Epithelial cell of esophagus (primary cell): ENCODE data around the gene FBLN7.
A peak's percentile ranks its signal among the peaks of the same experiment; 100 is the strongest.

Source experiments
- DNase-seq: peaks from one replicate; pipeline ENCODE4 v3.0.0; 2010; ENCODE audit warnings: low read depth
- H3K4me3 ChIP-seq: 2 replicates; pipeline ENCODE4 v1.5.1; 2011; ENCODE audit warnings: mild to moderate bottlenecking, low read length, control low read depth
- TF ChIP-seq, protein P1 (sequence below): IDR thresholded peaks from 2 replicates; pipeline ENCODE4 v1.5.1; 2011; ENCODE audit warnings: low read depth, mild to moderate bottlenecking, low read length, control low read depth, inconsistent platforms; ENCODE audit not compliant: insufficient read depth; ENCODE audit errors: missing control alignments

FBLN7 gene

DNA sequence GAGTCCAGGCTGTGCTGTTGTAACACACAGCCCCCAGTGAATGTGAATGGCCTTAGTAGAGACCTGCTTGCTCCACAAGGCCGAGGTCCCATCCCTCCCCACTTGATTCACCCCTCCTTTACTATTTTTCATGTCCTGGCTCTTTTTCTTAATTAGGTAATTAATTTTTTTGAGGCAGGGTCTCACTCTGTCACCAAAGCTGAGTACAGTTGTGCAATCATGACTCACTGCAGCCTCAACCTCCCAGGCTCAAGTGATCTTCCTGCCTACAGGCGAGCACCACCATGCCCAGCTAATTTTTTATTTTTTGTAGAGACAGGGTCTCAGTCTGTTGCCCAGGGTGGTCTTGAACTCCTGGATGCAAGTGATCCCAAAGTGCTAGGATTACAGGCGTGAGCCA, 19.3 kb downstream of the FBLN7 start:
- TF ChIP-seq, protein P1, sequence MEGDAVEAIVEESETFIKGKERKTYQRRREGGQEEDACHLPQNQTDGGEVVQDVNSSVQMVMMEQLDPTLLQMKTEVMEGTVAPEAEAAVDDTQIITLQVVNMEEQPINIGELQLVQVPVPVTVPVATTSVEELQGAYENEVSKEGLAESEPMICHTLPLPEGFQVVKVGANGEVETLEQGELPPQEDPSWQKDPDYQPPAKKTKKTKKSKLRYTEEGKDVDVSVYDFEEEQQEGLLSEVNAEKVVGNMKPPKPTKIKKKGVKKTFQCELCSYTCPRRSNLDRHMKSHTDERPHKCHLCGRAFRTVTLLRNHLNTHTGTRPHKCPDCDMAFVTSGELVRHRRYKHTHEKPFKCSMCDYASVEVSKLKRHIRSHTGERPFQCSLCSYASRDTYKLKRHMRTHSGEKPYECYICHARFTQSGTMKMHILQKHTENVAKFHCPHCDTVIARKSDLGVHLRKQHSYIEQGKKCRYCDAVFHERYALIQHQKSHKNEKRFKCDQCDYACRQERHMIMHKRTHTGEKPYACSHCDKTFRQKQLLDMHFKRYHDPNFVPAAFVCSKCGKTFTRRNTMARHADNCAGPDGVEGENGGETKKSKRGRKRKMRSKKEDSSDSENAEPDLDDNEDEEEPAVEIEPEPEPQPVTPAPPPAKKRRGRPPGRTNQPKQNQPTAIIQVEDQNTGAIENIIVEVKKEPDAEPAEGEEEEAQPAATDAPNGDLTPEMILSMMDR: no peak
- H3K4me3 ChIP-seq: no peak overlapping the region
- peak; percentile 38 for DNase-seq

DNA sequence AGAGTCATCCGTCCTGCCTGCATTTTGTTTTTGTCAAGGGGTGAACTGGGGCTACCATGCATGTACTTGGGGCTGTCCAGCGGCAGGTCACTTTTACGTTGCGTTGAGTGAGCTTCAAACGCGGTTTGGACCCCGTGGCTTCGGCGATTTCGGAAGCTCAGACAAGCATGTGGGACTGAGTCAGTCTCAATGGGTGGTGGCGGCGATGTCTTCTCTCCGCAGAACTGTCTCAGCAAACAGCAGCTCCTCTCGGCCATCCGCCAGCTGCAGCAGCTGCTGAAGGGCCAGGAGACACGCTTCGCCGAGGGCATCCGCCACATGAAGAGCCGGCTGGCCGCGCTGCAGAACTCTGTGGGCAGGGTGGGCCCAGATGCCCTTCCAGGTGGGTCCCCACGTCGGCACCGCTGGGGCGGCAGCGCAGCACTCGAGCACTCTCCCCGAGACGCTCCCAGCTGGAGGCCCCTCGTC, 21.3 kb downstream of the FBLN7 start:
- H3K4me3 ChIP-seq: no peak overlapping the region
- DNase-seq: no peak
- TF ChIP-seq, protein P1: no peak

DNA sequence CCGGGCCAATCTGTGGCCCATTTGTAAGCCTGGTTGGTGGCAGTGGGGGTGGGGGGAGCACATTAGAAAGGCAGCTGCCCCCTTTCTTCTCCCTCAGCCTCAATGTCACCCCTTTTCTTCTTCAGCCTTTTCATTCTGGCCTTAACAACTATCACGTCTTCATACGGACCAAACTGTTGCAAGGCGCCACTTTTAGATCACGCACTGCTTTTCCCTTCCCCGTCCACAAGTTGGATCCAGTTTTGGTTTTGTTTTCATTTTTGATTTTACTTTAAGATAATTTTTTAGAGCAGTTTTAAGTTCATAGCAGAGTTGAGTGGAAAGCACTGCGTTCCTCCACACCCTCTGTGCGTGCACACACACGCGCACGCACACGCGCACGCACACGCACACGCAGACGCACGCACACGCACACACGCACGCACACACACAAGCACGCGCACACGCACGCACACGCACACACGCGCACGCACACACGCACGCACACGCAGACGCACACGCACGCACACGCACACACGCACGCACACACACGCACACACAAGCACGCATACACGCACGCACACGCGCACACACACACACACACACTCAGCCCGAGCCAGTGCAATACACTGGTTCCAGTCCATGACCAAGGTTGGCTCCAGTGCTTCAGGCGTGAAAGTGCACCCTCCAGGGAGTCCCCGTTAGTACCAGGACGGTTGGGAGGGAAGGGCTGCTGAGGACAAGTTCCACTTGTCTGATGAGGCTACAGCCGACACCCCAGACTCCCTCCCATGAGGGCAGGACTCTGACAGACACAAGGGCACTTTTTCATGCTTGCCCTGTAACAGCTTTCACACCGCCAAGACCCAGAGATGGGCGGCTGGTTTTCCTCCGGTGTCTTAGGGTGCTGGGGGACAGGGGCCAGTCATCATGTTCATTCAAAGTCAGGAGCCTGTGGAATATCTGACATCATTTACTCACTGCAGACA, 22.4 kb downstream of the FBLN7 start:
- no peak overlapping the region for H3K4me3 ChIP-seq
- TF ChIP-seq, protein P1: no peak
- no peak for DNase-seq

DNA sequence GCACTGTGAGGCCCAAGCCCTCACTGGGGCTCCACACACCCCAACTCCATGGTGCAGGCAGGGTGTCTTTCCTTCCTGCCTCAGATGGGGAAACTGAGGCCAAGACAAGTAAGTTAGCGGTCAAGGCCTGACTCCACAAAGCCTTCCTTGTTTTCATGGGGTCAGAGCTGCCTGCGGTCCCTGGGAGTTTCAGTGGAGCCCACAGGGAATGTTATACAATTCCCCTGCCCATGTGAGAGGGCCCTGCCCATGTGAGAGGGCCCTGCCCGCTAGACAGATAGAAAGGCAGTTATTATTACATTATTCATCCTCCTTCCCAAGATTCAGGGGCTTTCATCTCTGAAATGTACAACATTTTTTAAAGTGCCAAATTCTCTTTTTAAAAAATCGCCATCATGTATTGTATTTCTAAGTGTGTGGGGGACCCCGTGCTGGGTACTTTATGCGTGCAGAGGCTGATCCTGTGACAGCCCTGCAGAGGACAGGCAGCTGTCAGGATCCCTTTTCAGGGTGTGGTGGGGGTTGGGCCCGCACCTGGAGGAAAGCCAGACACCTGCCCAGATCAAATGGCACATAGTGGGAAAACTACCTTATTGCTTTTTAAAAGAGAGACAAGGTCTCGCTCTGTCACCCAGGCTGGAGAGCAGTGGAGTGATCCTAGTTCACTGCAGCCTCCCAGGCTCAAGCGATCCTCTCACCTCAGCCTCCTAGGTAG, 23.4 kb downstream of the FBLN7 start:
- TF ChIP-seq, protein P1: no peak
- no peak overlapping the region for H3K4me3 ChIP-seq
- DNase-seq: no peak

DNA sequence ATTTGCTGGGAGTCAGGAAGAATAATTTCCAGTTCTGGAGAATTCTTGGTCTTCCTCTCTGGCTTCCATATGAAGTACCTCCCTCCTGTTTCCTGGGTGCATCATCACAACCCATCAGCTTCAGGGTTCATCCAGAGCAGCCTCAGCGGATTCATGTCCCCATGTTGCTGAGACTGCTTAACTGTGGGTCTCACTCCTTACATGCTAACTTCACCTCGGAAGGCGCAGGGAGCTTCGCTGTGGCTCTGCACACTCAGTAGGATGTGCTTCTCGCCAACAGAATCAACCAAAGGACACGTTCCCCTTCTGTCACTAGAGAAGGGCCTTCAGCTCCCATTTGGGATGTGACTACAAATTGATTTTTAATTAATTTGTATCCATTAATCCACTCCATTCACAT, 24.2 kb downstream of the FBLN7 start:
- no peak for DNase-seq
- no peak overlapping the region for H3K4me3 ChIP-seq
- TF ChIP-seq, protein P1: no peak

DNA sequence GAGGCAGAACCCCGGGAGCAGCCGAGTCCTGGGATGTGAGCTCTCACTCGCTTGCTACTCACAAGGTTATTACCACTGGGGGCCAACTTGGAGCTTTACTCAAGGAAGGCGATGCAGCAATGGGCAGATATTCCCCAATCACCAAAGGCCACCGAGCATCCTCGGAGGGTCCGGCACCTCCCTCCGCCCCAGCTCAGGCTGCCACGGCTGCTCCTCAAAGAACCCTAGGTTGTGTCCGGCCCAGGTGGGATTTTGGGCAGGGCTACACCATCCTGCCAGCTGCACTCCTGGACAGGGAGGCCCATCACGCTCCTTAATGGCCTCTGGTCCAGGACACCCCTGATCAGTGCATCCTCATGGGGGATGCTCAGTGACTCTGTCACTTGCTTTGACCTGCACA, 24.8 kb downstream of the FBLN7 start:
- no peak for DNase-seq
- H3K4me3 ChIP-seq: no peak overlapping the region
- TF ChIP-seq, protein P1: no peak
